NCI-H774 (cell line): ENCODE data around the gene PGM2.
"Not testable (repeated sequence)": the region's sequence is repeated elsewhere in the genome, so short reads cannot be mapped to it uniquely, and the experiment has no call there.

Experiments used
- DNase-seq: peaks from one replicate; lab custom pipeline; 2025; lab: John Stamatoyannopoulos, UW

PGM2 gene

GRCh38 chr4:37818752-37819151 lies 7.7 kb upstream of the PGM2 start:
- no peak for DNase-seq

GRCh38 chr4:37820458-37820857 lies 6.0 kb upstream of the PGM2 start:
- not testable (repeated sequence) for DNase-seq

GRCh38 chr4:37821953-37822605 lies 4.4 kb upstream of the PGM2 start:
- DNase-seq, result peak; percentile 48

- not testable (repeated sequence) for DNase-seq
These were observed 985 bp upstream of the PGM2 start for GRCh38 chr4:37825501-37825900.

GRCh38 chr4:37825968-37826294 lies 555 bp upstream of the PGM2 start:
- DNase-seq, result no peak

- DNase-seq, result no peak
These were observed 672 bp downstream of the PGM2 start for GRCh38 chr4:37827030-37827685.

GRCh38 chr4:37827802-37828321 lies 1.4 kb downstream of the PGM2 start:
- DNase-seq, result no peak

- no peak for DNase-seq
These were observed 2.4 kb downstream of the PGM2 start for GRCh38 chr4:37828843-37829242.

GRCh38 chr4:37830640-37831039 lies 4.2 kb downstream of the PGM2 start:
- DNase-seq, result no peak

- DNase-seq, result no peak
These were observed 8.5 kb downstream of the PGM2 start for GRCh38 chr4:37835031-37835430.

- no peak for DNase-seq
These were observed 9.3 kb downstream of the PGM2 start for GRCh38 chr4:37835806-37836205.

- DNase-seq, result no peak
These were observed 9.8 kb downstream of the PGM2 start for GRCh38 chr4:37836274-37836673.

- DNase-seq, result no peak
These were observed 10.5 kb downstream of the PGM2 start for GRCh38 chr4:37836838-37837440.

GRCh38 chr4:37837446-37837845 lies 11.0 kb downstream of the PGM2 start:
- no peak for DNase-seq

- no peak for DNase-seq
These were observed 12.9 kb downstream of the PGM2 start for GRCh38 chr4:37839426-37839825.

GRCh38 chr4:37844204-37844603 lies 17.7 kb downstream of the PGM2 start:
- DNase-seq, result no peak

- DNase-seq, result no peak
These were observed 18.7 kb downstream of the PGM2 start for GRCh38 chr4:37845201-37845600.

- no peak for DNase-seq
These were observed 20.9 kb downstream of the PGM2 start for GRCh38 chr4:37847311-37847884.

GRCh38 chr4:37852376-37852775 lies 25.9 kb downstream of the PGM2 start:
- no peak for DNase-seq

GRCh38 chr4:37858112-37858511 lies 31.6 kb downstream of the PGM2 start:
- DNase-seq, result no peak

GRCh38 chr4:37858872-37859271 lies 32.4 kb downstream of the PGM2 start:
- DNase-seq, result no peak

GRCh38 chr4:37860266-37860665 lies 33.8 kb downstream of the PGM2 start:
- DNase-seq, result no peak

- DNase-seq, result no peak
These were observed 36.5 kb downstream of the PGM2 start for GRCh38 chr4:37862961-37863360.
